Breast epithelium (tissue), 4 donors: ENCODE results near the gene GLIS1. TPM values are rescaled to one million over a fixed set of nuclear protein-coding genes. Genes with fewer than 3 reads are reported as not detected.

Experiments
- DNase-seq, 2 donors: peaks; one replicate each; pipeline ENCODE4 v3.0.0-alpha.2; 2019; ENCODE audit warnings: low spot score in 2 of 2
- H3K27ac ChIP-seq, 2 donors: fragments of 200-600 bp; sonication (generic) in 1 of 2; one replicate each; pipeline ENCODE4 v1.5.1; 2016 to 2019; ENCODE audit warnings: mild to moderate bottlenecking in 1 of 2
- H3K27me3 ChIP-seq, 2 donors: fragments of 200-600 bp; sonication (generic) in 1 of 2; one replicate each; pipeline versions ENCODE4 v1.5.1 to v1.6.0; 2017 to 2019; ENCODE audit warnings: control low read depth in 1 of 2, mild to moderate bottlenecking in 1 of 2
- H3K36me3 ChIP-seq: fragments of 200-600 bp; one replicate; pipeline ENCODE4 v1.5.1; 2019
- H3K4me1 ChIP-seq, 2 donors: fragments of 200-600 bp; sonication (generic); one replicate each; pipeline ENCODE4 v1.5.1; 2016 to 2019; ENCODE audit warnings: control low read depth in 1 of 2
- H3K4me3 ChIP-seq, 3 donors: fragments of 200-600 bp; sonication (generic); 1 replicate in 2 of 3; 2 replicates in 1 of 3; pipeline ENCODE4 v1.5.1; 2016 to 2019; ENCODE audit warnings: mild to moderate bottlenecking in 3 of 3, moderate library complexity in 2 of 3
- H3K9me3 ChIP-seq, 2 donors: fragments of 200-600 bp; sonication (generic) in 1 of 2; one replicate each; pipeline ENCODE4 v1.5.1; 2016 to 2019; ENCODE audit warnings: control low read depth in 1 of 2
- CTCF ChIP-seq, 3 donors: fragments of 450-650 bp; IDR thresholded peaks; one replicate each; pipeline ENCODE4 v1.5.1; 2016 to 2017; ENCODE audit warnings: antibody characterized with exemption in 3 of 3, mild to moderate bottlenecking in 3 of 3, moderate library complexity in 3 of 3
- POLR2A ChIP-seq: fragments of 450-650 bp; IDR thresholded peaks from one replicate; pipeline ENCODE4 v1.6.1; 2016; ENCODE audit warnings: antibody characterized with exemption, mild to moderate bottlenecking, moderate library complexity
- POLR2AphosphoS5 ChIP-seq, 3 donors: sonication (generic); formaldehyde crosslinking; IDR thresholded peaks; one replicate each; pipeline ENCODE4 v1.6.1; 2017; ENCODE audit warnings: antibody characterized with exemption in 3 of 3
- intact Hi-C: fragments of 100-400 bp; cut with DNase I; formaldehyde crosslinking; loops from one replicate; pipeline ENCODE4 v1.15.1; 2023; ENCODE audit warnings: low total_unique reads
- total RNA-seq, 3 donors: library from RNA; depleted of rRNA; stranded (reverse); fragments of >200 nt; gene quantifications; one replicate each; pipeline ENCODE4 v1.1.0, GENCODE V29; 2016

GLIS1 gene
- total RNA-seq, 3 donors from 2014 or later: 0.16 to 2.0 (median 0.59) TPM

GRCh38 chr1:53511323-53511932 lies 227.5 kb downstream of the GLIS1 start:
- no peak for TF ChIP-seq POLR2A
- no peak for TF ChIP-seq CTCF (IDR thresholded peaks at IDR 0.05)
- no peak for TF ChIP-seq POLR2AphosphoS5 (IDR thresholded peaks at IDR 0.05)
- Histone ChIP-seq H3K27me3 (no peaks in the 10 kb centered on the region), H3K27ac (no peak overlapping the region), H3K4me3 (no peak overlapping the region), H3K9me3 (no peaks in the 10 kb centered on the region), H3K36me3 (no peaks in the 10 kb centered on the region), H3K4me1 (no peaks in the 10 kb centered on the region)
- no peak for DNase-seq
- intact Hi-C loops: no loop called here

GRCh38 chr1:53510215-53510614 lies 228.7 kb downstream of the GLIS1 start:
- DNase-seq: no peak
- Histone ChIP-seq H3K27ac (no peak overlapping the region), H3K9me3 (no peaks in the 10 kb centered on the region), H3K4me3 (no peak overlapping the region), H3K4me1 (no peaks in the 10 kb centered on the region), H3K36me3 (no peaks in the 10 kb centered on the region), H3K27me3 (no peaks in the 10 kb centered on the region)
- TF ChIP-seq POLR2A (no peak), CTCF (IDR thresholded peaks at IDR 0.05) (no peak), POLR2AphosphoS5 (IDR thresholded peaks at IDR 0.05) (no peak)
- intact Hi-C loops: no loop called here

- Histone ChIP-seq H3K4me3 (no peak overlapping the region), H3K27ac (peak overlapping the region in 1 of 2 donors; percentile 43)
These were observed 229.2 kb downstream of the GLIS1 start for GRCh38 chr1:53509775-53510174.

GRCh38 chr1:53508991-53509666 lies 229.8 kb downstream of the GLIS1 start:
- intact Hi-C loops: no loop called here
- DNase-seq: no peak
- peak overlapping the region in 1 of 2 donors; percentile 43 for H3K27ac ChIP-seq
- H3K4me1 ChIP-seq: no peaks in the 10 kb centered on the region
- H3K4me3 ChIP-seq: no peak overlapping the region
- H3K36me3 ChIP-seq: no peaks in the 10 kb centered on the region
- TF ChIP-seq POLR2AphosphoS5 (IDR thresholded peaks at IDR 0.05): no peak
- no peak for TF ChIP-seq CTCF (IDR thresholded peaks at IDR 0.05)
- TF ChIP-seq POLR2A: no peak
- H3K27me3 ChIP-seq: no peaks in the 10 kb centered on the region
- no peaks in the 10 kb centered on the region for H3K9me3 ChIP-seq

More at GRCh38 chr1:53509775-53510174, 229.2 kb downstream of the GLIS1 start:
- Histone ChIP-seq H3K9me3 (no peaks in the 10 kb centered on the region), H3K36me3 (no peaks in the 10 kb centered on the region), H3K27me3 (no peaks in the 10 kb centered on the region), H3K4me1 (no peaks in the 10 kb centered on the region)
- intact Hi-C loops: no loop called here
- no peak for TF ChIP-seq POLR2AphosphoS5 (IDR thresholded peaks at IDR 0.05)
- TF ChIP-seq POLR2A: no peak
- TF ChIP-seq CTCF (IDR thresholded peaks at IDR 0.05): no peak
- no peak for DNase-seq
